Keratinocyte (primary cell): Measurements from ENCODE around the gene SPEM3. TPM values are rescaled to one million over a fixed set of nuclear protein-coding genes. Genes with fewer than 3 reads are reported as not detected.

ENCODE experiments used
- DNase-seq: peaks from one replicate; pipeline ENCODE4 v3.0.0-alpha.2; 2011; ENCODE audit warnings: low read depth, missing footprints, low spot score
- FAIRE-seq: peaks from 2 replicates; lab custom pipeline; 2011; peaks lifted over from hg19 to GRCh38; lab: Jason Lieb, UNC
- H2AFZ ChIP-seq: 2 replicates; pipeline ENCODE4 v1.6.0; 2012; ENCODE audit warnings: low read length, control low read depth, inconsistent platforms; ENCODE audit not compliant: control insufficient read depth
- H3K27ac ChIP-seq: 2 replicates; pipeline ENCODE4 v1.5.1; 2011; ENCODE audit warnings: low read length; ENCODE audit not compliant: control insufficient read depth, insufficient read depth
- H3K27me3 ChIP-seq: 3 replicates; pipeline ENCODE4 v1.6.0; 2011; ENCODE audit warnings: low read length; ENCODE audit not compliant: control insufficient read depth, insufficient read depth; ENCODE audit errors: extremely low read depth
- H3K36me3 ChIP-seq, 2 experiments: 2 replicates in 1 of 2; 3 replicates in 1 of 2; pipeline ENCODE4 v1.5.1; 2011; ENCODE audit warnings: low read length in 2 of 2, mild to moderate bottlenecking in 1 of 2; ENCODE audit not compliant: control insufficient read depth in 2 of 2, insufficient read depth in 2 of 2; ENCODE audit errors: extremely low read depth in 1 of 2
- H3K4me1 ChIP-seq: 3 replicates; pipeline ENCODE4 v1.5.1; 2011; ENCODE audit warnings: low read length; ENCODE audit not compliant: control insufficient read depth, insufficient read depth; ENCODE audit errors: extremely low read depth
- H3K4me2 ChIP-seq: 3 replicates; pipeline ENCODE4 v1.6.0; 2011; ENCODE audit warnings: low read depth, low read length; ENCODE audit not compliant: control insufficient read depth, insufficient read depth; ENCODE audit errors: extremely low read depth
- H3K4me3 ChIP-seq, 3 experiments: fragments of 200-600 bp in 1 of 3; sonication (generic) in 1 of 3; 2 replicates in 2 of 3; 3 replicates in 1 of 3; pipeline ENCODE4 v1.5.1; 2011 to 2016; ENCODE audit warnings: low read length in 3 of 3, mild to moderate bottlenecking in 3 of 3, control low read depth in 2 of 3, inconsistent platforms in 1 of 3, low read depth in 1 of 3, mixed read lengths in 1 of 3, mixed run types in 1 of 3, moderate library complexity in 1 of 3; ENCODE audit not compliant: control insufficient read depth in 2 of 3, insufficient read depth in 2 of 3; ENCODE audit errors: extremely low read depth in 1 of 3
- H3K79me2 ChIP-seq: 2 replicates; pipeline ENCODE4 v1.6.0; 2012; ENCODE audit warnings: low read length; ENCODE audit not compliant: control insufficient read depth, insufficient read depth
- H3K9ac ChIP-seq: 3 replicates; pipeline ENCODE4 v1.6.0; 2011; ENCODE audit warnings: low read length; ENCODE audit not compliant: control insufficient read depth, insufficient read depth; ENCODE audit errors: extremely low read depth
- H3K9me1 ChIP-seq: 3 replicates; pipeline ENCODE4 v1.6.0; 2011; ENCODE audit warnings: low read length; ENCODE audit not compliant: control insufficient read depth, insufficient read depth; ENCODE audit errors: extremely low read depth
- H3K9me3 ChIP-seq: 2 replicates; pipeline ENCODE4 v1.5.1; 2012; ENCODE audit warnings: low read depth, low read length; ENCODE audit not compliant: control insufficient read depth
- H4K20me1 ChIP-seq: 3 replicates; pipeline ENCODE4 v1.6.0; 2011; ENCODE audit warnings: low read length; ENCODE audit not compliant: control insufficient read depth, insufficient read depth; ENCODE audit errors: extremely low read depth
- EZH2 ChIP-seq: IDR thresholded peaks from one replicate; pipeline ENCODE4 v1.6.1; 2012; ENCODE audit warnings: inconsistent platforms, mild to moderate bottlenecking, low read length, moderate library complexity
- dilution Hi-C: fragments of 300-500 bp; cut with MboI; formaldehyde crosslinking; loops from one replicate; pipeline ENCODE4 v1.7.0; 2020; ENCODE audit warnings: low sequenced_read_pairs; ENCODE audit not compliant: extremely low pct_ligation_motif_present
- polyA plus RNA-seq, 5 experiments: library from polyadenylated mRNA; depleted of rRNA in 3 of 5; stranded (reverse) in 3 of 5; stranded (forward) in 1 of 5; unstranded in 1 of 5; fragments of >200 nt; gene quantifications; 1 replicate in 1 of 5; 2 replicates in 3 of 5; 3 replicates in 1 of 5; pipeline versions ENCODE4 v1.2.1 to v1.2.3, GENCODE V29; 2011 to 2012; ENCODE audit warnings: missing spikeins in 2 of 5, low read depth in 1 of 5, low replicate concordance in 1 of 5
- TF ChIP-seq, protein P1 (sequence below), 3 experiments: IDR thresholded peaks in 1 of 3; conservative IDR thresholded peaks in 1 of 3; optimal IDR thresholded peaks in 1 of 3; 2 replicates in 2 of 3; 3 replicates in 1 of 3; pipeline versions ENCODE3 to v1.5.1; 2011; ENCODE audit warnings: low read length in 3 of 3, mild to moderate bottlenecking in 3 of 3, moderate library complexity in 2 of 3, control low read depth in 1 of 3, inconsistent platforms in 1 of 3; ENCODE audit not compliant: insufficient read depth in 2 of 3; ENCODE audit errors: extremely low read depth in 1 of 3

SPEM3 gene
- polyA plus RNA-seq, 1 donor (not counting 4 experiments of a cell fraction or from before 2014, with no cell fraction given) = not detected

DNA sequence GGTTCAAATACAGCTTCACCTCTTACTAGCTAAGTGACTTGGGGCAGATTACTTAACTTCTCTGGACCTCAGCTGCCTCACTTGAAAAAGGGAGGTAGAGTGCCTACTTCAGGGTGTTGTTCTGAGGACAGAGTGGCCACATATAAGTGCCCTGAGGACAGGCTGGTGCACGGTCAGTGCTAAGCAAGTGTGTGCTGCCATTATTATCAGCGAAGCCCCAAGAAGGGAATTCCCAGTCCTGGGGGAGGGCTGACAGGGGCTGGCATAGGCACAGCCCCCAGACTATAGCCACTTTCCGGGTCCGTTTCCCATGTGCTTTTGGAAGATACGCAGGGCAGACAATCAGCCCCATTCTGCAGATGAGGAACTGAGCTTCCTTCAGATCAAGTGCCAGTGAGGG lies 48.3 kb downstream of the SPEM3 start:
- FAIRE-seq (no peak), DNase-seq (no peak)
- H4K20me1 ChIP-seq = peaks cover 10% of the 10 kb centered on the region
- H3K27me3 ChIP-seq = no peaks in the 10 kb centered on the region
- TF ChIP-seq, protein P1, sequence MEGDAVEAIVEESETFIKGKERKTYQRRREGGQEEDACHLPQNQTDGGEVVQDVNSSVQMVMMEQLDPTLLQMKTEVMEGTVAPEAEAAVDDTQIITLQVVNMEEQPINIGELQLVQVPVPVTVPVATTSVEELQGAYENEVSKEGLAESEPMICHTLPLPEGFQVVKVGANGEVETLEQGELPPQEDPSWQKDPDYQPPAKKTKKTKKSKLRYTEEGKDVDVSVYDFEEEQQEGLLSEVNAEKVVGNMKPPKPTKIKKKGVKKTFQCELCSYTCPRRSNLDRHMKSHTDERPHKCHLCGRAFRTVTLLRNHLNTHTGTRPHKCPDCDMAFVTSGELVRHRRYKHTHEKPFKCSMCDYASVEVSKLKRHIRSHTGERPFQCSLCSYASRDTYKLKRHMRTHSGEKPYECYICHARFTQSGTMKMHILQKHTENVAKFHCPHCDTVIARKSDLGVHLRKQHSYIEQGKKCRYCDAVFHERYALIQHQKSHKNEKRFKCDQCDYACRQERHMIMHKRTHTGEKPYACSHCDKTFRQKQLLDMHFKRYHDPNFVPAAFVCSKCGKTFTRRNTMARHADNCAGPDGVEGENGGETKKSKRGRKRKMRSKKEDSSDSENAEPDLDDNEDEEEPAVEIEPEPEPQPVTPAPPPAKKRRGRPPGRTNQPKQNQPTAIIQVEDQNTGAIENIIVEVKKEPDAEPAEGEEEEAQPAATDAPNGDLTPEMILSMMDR (optimal IDR thresholded peaks at IDR 0.05 in 1 of 3, IDR thresholded peaks at IDR 0.05 in 1 of 3, conservative IDR thresholded peaks at IDR 0.05 in 1 of 3; ENCODE audit: extremely low read depth in 1 of 3, insufficient read depth in 2 of 3, low read length in 3 of 3) = no peak
- no peak for TF ChIP-seq EZH2
- dilution Hi-C loops = no loop called here
- peaks cover 68% of the 10 kb centered on the region for H3K79me2 ChIP-seq
- peak overlapping the region; percentile 75 for H3K9ac ChIP-seq
- H2AFZ ChIP-seq = no peak overlapping the region
- H3K9me3 ChIP-seq = no peaks in the 10 kb centered on the region
- peak overlapping the region; percentile 67 to 82 (median 77) for H3K4me3 ChIP-seq
- H3K9me1 ChIP-seq = peaks cover 6% of the 10 kb centered on the region
- H3K27ac ChIP-seq = peak overlapping the region; percentile 95
- H3K4me1 ChIP-seq = peaks cover 42% of the 10 kb centered on the region
- peak overlapping the region; percentile 99 for H3K4me2 ChIP-seq
- no peaks in the 10 kb centered on the region for H3K36me3 ChIP-seq

DNA sequence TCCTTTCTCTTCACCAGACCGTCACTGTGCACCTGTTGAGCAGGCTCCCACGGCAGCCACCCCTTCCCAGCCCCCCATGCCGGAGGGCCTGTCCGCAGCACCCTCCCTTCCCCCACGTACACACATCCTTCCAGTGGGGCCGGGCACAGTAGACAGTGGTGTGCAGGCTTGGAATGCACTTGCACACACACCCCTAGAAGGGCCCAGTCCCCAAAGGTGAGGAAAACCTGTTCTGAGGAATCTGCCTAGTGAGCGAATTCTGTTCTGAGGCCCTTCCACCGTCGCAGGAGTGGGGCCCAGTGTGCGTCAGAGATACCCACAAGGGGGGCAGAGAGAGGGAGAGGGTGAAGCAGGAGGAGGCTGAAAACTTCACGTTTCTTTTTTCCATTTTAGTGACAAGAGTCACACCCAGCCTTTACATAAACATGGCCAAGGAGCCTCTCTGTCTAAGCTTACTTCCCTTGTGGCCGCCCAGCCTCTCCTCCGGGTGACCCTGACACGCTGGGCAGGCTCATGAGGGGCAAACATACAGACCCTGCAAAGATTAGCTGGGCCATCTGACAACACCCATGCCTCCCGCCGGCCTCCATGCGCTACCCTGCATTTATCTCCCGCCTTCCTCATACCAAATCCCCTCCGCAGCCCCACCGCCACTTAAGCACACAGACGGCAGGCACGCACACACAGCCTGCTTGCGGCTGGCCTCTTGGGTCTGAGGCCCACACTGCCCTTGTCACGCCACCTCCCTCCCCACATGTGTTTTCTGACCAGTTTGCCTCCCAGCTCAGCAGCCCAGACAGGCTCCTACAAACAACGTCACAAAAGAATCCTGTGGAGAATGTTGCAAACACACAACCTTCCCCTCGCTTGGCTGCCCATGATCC lies 49.0 kb downstream of the SPEM3 start:
- DNase-seq (no peak), FAIRE-seq (no peak)
- TF ChIP-seq, protein P1 (optimal IDR thresholded peaks at IDR 0.05 in 1 of 3, IDR thresholded peaks at IDR 0.05 in 1 of 3, conservative IDR thresholded peaks at IDR 0.05 in 1 of 3; ENCODE audit: extremely low read depth in 1 of 3, insufficient read depth in 2 of 3, low read length in 3 of 3) = no peak
- TF ChIP-seq EZH2 = no peak
- H3K4me2 ChIP-seq = peak overlapping the region; percentile 99
- H2AFZ ChIP-seq = no peak overlapping the region
- H3K9me3 ChIP-seq = no peaks in the 10 kb centered on the region
- H3K36me3 ChIP-seq = no peaks in the 10 kb centered on the region
- H3K79me2 ChIP-seq = peaks cover 63% of the 10 kb centered on the region
- peaks cover 6% of the 10 kb centered on the region for H3K9me1 ChIP-seq
- H3K9ac ChIP-seq = peak overlapping the region; percentile 75
- H3K4me1 ChIP-seq = peaks cover 42% of the 10 kb centered on the region
- peak overlapping the region; percentile 67 to 82 (median 77) for H3K4me3 ChIP-seq
- H4K20me1 ChIP-seq = peaks cover 10% of the 10 kb centered on the region
- peak overlapping the region; percentile 95 for H3K27ac ChIP-seq
- no peaks in the 10 kb centered on the region for H3K27me3 ChIP-seq
- dilution Hi-C loops = no loop called here
